HG03439 (cell line): ENCODE results near the gene MRPL54.
"Not testable (repeated sequence)": the region's sequence is repeated elsewhere in the genome, so short reads cannot be mapped to it uniquely, and the experiment has no call there.

Experiments
- ATAC-seq: cut with Tn5 transposase; IDR thresholded peaks from one replicate; pipeline ENCODE4 v1.9.1; 2021; ENCODE audit warnings: mild to moderate bottlenecking, moderate library complexity; ENCODE audit not compliant: unreplicated experiment

Gene MRPL54

GRCh38 chr19:3738477-3739220, 23.8 kb upstream of the MRPL54 start:
- ATAC-seq: no peak

- ATAC-seq: no peak
Observed at GRCh38 chr19:3740431-3740830, 22.1 kb upstream of the MRPL54 start.

- ATAC-seq: no peak
Observed at GRCh38 chr19:3743486-3743885, 19.0 kb upstream of the MRPL54 start.

- ATAC-seq: no peak
Observed at GRCh38 chr19:3745363-3746045, 17.0 kb upstream of the MRPL54 start.

- ATAC-seq: no peak
Observed at GRCh38 chr19:3746371-3747056, 16.0 kb upstream of the MRPL54 start.

- ATAC-seq: no peak
Observed at GRCh38 chr19:3748965-3749364, 13.5 kb upstream of the MRPL54 start.

GRCh38 chr19:3750211-3750610, 12.3 kb upstream of the MRPL54 start:
- no peak for ATAC-seq

GRCh38 chr19:3751236-3751635, 11.2 kb upstream of the MRPL54 start:
- no peak for ATAC-seq

GRCh38 chr19:3752492-3752891, 10.0 kb upstream of the MRPL54 start:
- no peak for ATAC-seq

- ATAC-seq: no peak
Observed at GRCh38 chr19:3753631-3754410, 8.7 kb upstream of the MRPL54 start.

- not testable (repeated sequence) for ATAC-seq
Observed at GRCh38 chr19:3757705-3758104, 4.8 kb upstream of the MRPL54 start.

GRCh38 chr19:3758297-3758696, 4.2 kb upstream of the MRPL54 start:
- ATAC-seq: not testable (repeated sequence)

GRCh38 chr19:3759482-3760254, 2.8 kb upstream of the MRPL54 start:
- ATAC-seq: no peak

GRCh38 chr19:3760871-3761361, 1.6 kb upstream of the MRPL54 start:
- no peak for ATAC-seq

- peak; percentile 48 for ATAC-seq
Observed at GRCh38 chr19:3761382-3762129, 926 bp upstream of the MRPL54 start, which contains the start of gene APBA3. Gene APBA3, minus strand, starts transcription at chr19:3761692. Its CDS starts 1,428 bp downstream, at chr19:3760264.

GRCh38 chr19:3762130-3762473, 380 bp upstream of the MRPL54 start:
- no peak for ATAC-seq

- ATAC-seq: no peak
Observed at GRCh38 chr19:3765121-3765520, 2.6 kb downstream of the MRPL54 start.

GRCh38 chr19:3765757-3766156, 3.3 kb downstream of the MRPL54 start:
- ATAC-seq: not testable (repeated sequence)

- no peak for ATAC-seq
Observed at GRCh38 chr19:3766520-3766919, 4.0 kb downstream of the MRPL54 start.
